HUES6 (cell line): ENCODE measurements around the gene BCR.
"Not testable (repeated sequence)": the region's sequence is repeated elsewhere in the genome, so short reads cannot be mapped to it uniquely, and the experiment has no call there.

Source experiments
- H3K27ac ChIP-seq: 2 replicates; pipeline ENCODE4 v1.7.0; 2013; ENCODE audit warnings: low read depth, mild to moderate bottlenecking, low read length, inconsistent platforms
- H3K27me3 ChIP-seq: 2 replicates; pipeline ENCODE4 v1.6.1; 2013; ENCODE audit warnings: low read length; ENCODE audit not compliant: control insufficient read depth, insufficient read depth
- H3K36me3 ChIP-seq: 2 replicates; pipeline ENCODE4 v1.6.1; 2013; ENCODE audit warnings: low read length; ENCODE audit not compliant: control insufficient read depth, insufficient read depth
- H3K4me1 ChIP-seq: 2 replicates; pipeline ENCODE4 v1.6.1; 2013; ENCODE audit warnings: low read length; ENCODE audit not compliant: control insufficient read depth, insufficient read depth
- H3K4me3 ChIP-seq: 2 replicates; pipeline ENCODE4 v1.5.1; 2013; ENCODE audit warnings: low read depth, low read length
- H3K9ac ChIP-seq: one replicate; pipeline ENCODE4 v1.6.1; 2013; ENCODE audit warnings: mild to moderate bottlenecking, low read length
- H3K9me3 ChIP-seq: 2 replicates; pipeline ENCODE4 v1.6.1; 2013; ENCODE audit warnings: low read depth, low read length; ENCODE audit not compliant: control insufficient read depth, insufficient read depth

BCR gene

GRCh38 chr22:23306926-23307325 is 126.6 kb downstream of the BCR start:
- no peak overlapping the region for H3K9ac ChIP-seq
- no peaks in the 10 kb centered on the region for H3K4me1 ChIP-seq
- H3K4me3 ChIP-seq, result no peak overlapping the region
- H3K27ac ChIP-seq, result no peak overlapping the region
- H3K36me3 ChIP-seq, result peaks cover 28% of the 10 kb centered on the region
- no peaks in the 10 kb centered on the region for H3K9me3 ChIP-seq
- H3K27me3 ChIP-seq, result no peaks in the 10 kb centered on the region

GRCh38 chr22:23307511-23307910 is 127.2 kb downstream of the BCR start:
- peaks cover 25% of the 10 kb centered on the region for H3K36me3 ChIP-seq
- H3K4me3 ChIP-seq, H3K27ac ChIP-seq, H3K4me1 ChIP-seq, H3K27me3 ChIP-seq, H3K9ac ChIP-seq, H3K9me3 ChIP-seq: not testable (repeated sequence)

GRCh38 chr22:23309261-23309660 is 129.0 kb downstream of the BCR start:
- peaks cover 27% of the 10 kb centered on the region for H3K36me3 ChIP-seq
- H3K27me3 ChIP-seq, H3K9me3 ChIP-seq, H3K9ac ChIP-seq, H3K4me1 ChIP-seq, H3K4me3 ChIP-seq, H3K27ac ChIP-seq: not testable (repeated sequence)

GRCh38 chr22:23310443-23311097 is 130.3 kb downstream of the BCR start:
- not testable (repeated sequence) for H3K9ac ChIP-seq, H3K9me3 ChIP-seq, H3K27me3 ChIP-seq, H3K4me3 ChIP-seq, H3K4me1 ChIP-seq, H3K27ac ChIP-seq
- peaks cover 26% of the 10 kb centered on the region for H3K36me3 ChIP-seq

GRCh38 chr22:23311635-23312420 is 131.5 kb downstream of the BCR start:
- H3K4me3 ChIP-seq, H3K27ac ChIP-seq, H3K9ac ChIP-seq, H3K9me3 ChIP-seq, H3K4me1 ChIP-seq, H3K27me3 ChIP-seq: not testable (repeated sequence)
- H3K36me3 ChIP-seq, result peaks cover 26% of the 10 kb centered on the region

- Histone ChIP-seq H3K4me3 (no peak overlapping the region), H3K27me3 (no peaks in the 10 kb centered on the region), H3K9me3 (no peaks in the 10 kb centered on the region), H3K4me1 (no peaks in the 10 kb centered on the region), H3K27ac (no peak overlapping the region), H3K36me3 (peaks cover 26% of the 10 kb centered on the region), H3K9ac (no peak overlapping the region)
Observed at GRCh38 chr22:23313791-23314567, 133.7 kb downstream of the BCR start.

- H3K27me3 ChIP-seq, result no peaks in the 10 kb centered on the region
- no peak overlapping the region for H3K9ac ChIP-seq
- no peaks in the 10 kb centered on the region for H3K9me3 ChIP-seq
- H3K4me3 ChIP-seq, result no peak overlapping the region
- no peak overlapping the region for H3K27ac ChIP-seq
- no peaks in the 10 kb centered on the region for H3K4me1 ChIP-seq
- H3K36me3 ChIP-seq, result peaks cover 26% of the 10 kb centered on the region
Observed at GRCh38 chr22:23315341-23315917, 135.1 kb downstream of the BCR start.

- H3K27me3 ChIP-seq, H3K4me1 ChIP-seq, H3K9ac ChIP-seq, H3K27ac ChIP-seq, H3K4me3 ChIP-seq, H3K9me3 ChIP-seq: not testable (repeated sequence)
- peaks cover 25% of the 10 kb centered on the region for H3K36me3 ChIP-seq
Observed at GRCh38 chr22:23316596-23316995, 136.3 kb downstream of the BCR start.

GRCh38 chr22:23318316-23318715 is 138.0 kb downstream of the BCR start:
- H3K36me3 ChIP-seq, result peaks cover 12% of the 10 kb centered on the region; the same call in 1 of the 2 replicates
- H3K27me3 ChIP-seq, H3K27ac ChIP-seq, H3K9ac ChIP-seq, H3K4me1 ChIP-seq, H3K4me3 ChIP-seq, H3K9me3 ChIP-seq: not testable (repeated sequence)

GRCh38 chr22:23322497-23323080 is 142.3 kb downstream of the BCR start:
- H3K4me1 ChIP-seq, H3K4me3 ChIP-seq, H3K9me3 ChIP-seq, H3K27ac ChIP-seq, H3K9ac ChIP-seq, H3K36me3 ChIP-seq, H3K27me3 ChIP-seq: not testable (repeated sequence)
